GM21447 (cell line): ENCODE measurements around the gene IGFBP7.
"Not testable (repeated sequence)": the region's sequence is repeated elsewhere in the genome, so short reads cannot be mapped to it uniquely, and the experiment has no call there.

ENCODE experiments used
- ATAC-seq: cut with Tn5 transposase; IDR thresholded peaks from one replicate; pipeline ENCODE4 v1.9.1; 2021; ENCODE audit not compliant: unreplicated experiment

Gene IGFBP7

GRCh38 chr4:57075367-57075766 lies 34.8 kb downstream of the IGFBP7 start:
- no peak for ATAC-seq

- ATAC-seq = no peak
Observed at GRCh38 chr4:57074744-57075143, 35.4 kb downstream of the IGFBP7 start.

- ATAC-seq = no peak
Observed at GRCh38 chr4:57073559-57073958, 36.6 kb downstream of the IGFBP7 start.

GRCh38 chr4:57071326-57071725 lies 38.9 kb downstream of the IGFBP7 start:
- ATAC-seq = no peak

- no peak for ATAC-seq
Observed at GRCh38 chr4:57070461-57070860, 39.7 kb downstream of the IGFBP7 start.

- no peak for ATAC-seq
Observed at GRCh38 chr4:57068237-57068981, 41.8 kb downstream of the IGFBP7 start.

GRCh38 chr4:57065730-57066482 lies 44.3 kb downstream of the IGFBP7 start:
- no peak for ATAC-seq

- ATAC-seq = no peak
Observed at GRCh38 chr4:57064811-57065711, 45.1 kb downstream of the IGFBP7 start.

GRCh38 chr4:57064120-57064519 lies 46.1 kb downstream of the IGFBP7 start:
- ATAC-seq = no peak

GRCh38 chr4:57063518-57063917 lies 46.7 kb downstream of the IGFBP7 start:
- no peak for ATAC-seq

- no peak for ATAC-seq
Observed at GRCh38 chr4:57061395-57061794, 48.8 kb downstream of the IGFBP7 start.

- not testable (repeated sequence) for ATAC-seq
Observed at GRCh38 chr4:57060717-57061067, 49.5 kb downstream of the IGFBP7 start.

GRCh38 chr4:57059890-57060716 lies 50.1 kb downstream of the IGFBP7 start:
- ATAC-seq = no peak

GRCh38 chr4:57055886-57056285 lies 54.3 kb downstream of the IGFBP7 start:
- ATAC-seq = no peak

- ATAC-seq = no peak
Observed at GRCh38 chr4:57053508-57053907, 56.7 kb downstream of the IGFBP7 start.

- no peak for ATAC-seq
Observed at GRCh38 chr4:57051524-57051923, 58.7 kb downstream of the IGFBP7 start.

- ATAC-seq = no peak
Observed at GRCh38 chr4:57051095-57051494, 59.1 kb downstream of the IGFBP7 start.

- ATAC-seq = no peak
Observed at GRCh38 chr4:57048590-57049304, 61.4 kb downstream of the IGFBP7 start.

- not testable (repeated sequence) for ATAC-seq
Observed at GRCh38 chr4:57047046-57047445, 63.1 kb downstream of the IGFBP7 start.

- ATAC-seq = no peak
Observed at GRCh38 chr4:57044996-57045395, 65.2 kb downstream of the IGFBP7 start.
